Hepatocyte (in vitro differentiated cells): ENCODE results near the gene TRAF2. TPM values are rescaled to one million over a fixed set of nuclear protein-coding genes. Genes with fewer than 3 reads are reported as not detected.

Experiments
- DNase-seq: peaks from one replicate; pipeline ENCODE4 v3.0.0-alpha.2; 2016; ENCODE audit warnings: low spot score
- H2AFZ ChIP-seq: fragments of 200-600 bp; sonication (generic); 2 replicates; pipeline ENCODE4 v1.6.0; 2016; ENCODE audit warnings: antibody characterized with exemption, mild to moderate bottlenecking
- H3K27ac ChIP-seq: fragments of 200-600 bp; sonication (generic); 2 replicates; pipeline ENCODE4 v1.5.1; 2016; ENCODE audit warnings: mild to moderate bottlenecking
- H3K27me3 ChIP-seq: fragments of 200-600 bp; sonication (generic); 2 replicates; pipeline ENCODE4 v1.6.1; 2016
- H3K36me3 ChIP-seq: fragments of 200-600 bp; sonication (generic); replicated peaks from 2 replicates; pipeline ENCODE4 v1.5.1; 2016; ENCODE audit warnings: low read depth; ENCODE audit not compliant: insufficient read depth
- H3K4me1 ChIP-seq: fragments of 200-600 bp; sonication (generic); 2 replicates; pipeline ENCODE4 v1.5.1; 2016; ENCODE audit warnings: mild to moderate bottlenecking, moderate library complexity; ENCODE audit not compliant: insufficient read depth
- H3K4me2 ChIP-seq: fragments of 200-600 bp; sonication (generic); 2 replicates; pipeline ENCODE4 v1.6.0; 2016
- H3K4me3 ChIP-seq: fragments of 200-600 bp; sonication (generic); 2 replicates; pipeline ENCODE4 v1.5.1; 2016; ENCODE audit warnings: mild to moderate bottlenecking
- H3K79me2 ChIP-seq: fragments of 200-600 bp; sonication (generic); 2 replicates; pipeline ENCODE4 v1.6.0; 2017; ENCODE audit warnings: mild to moderate bottlenecking
- H3K9me2 ChIP-seq: fragments of 200-600 bp; sonication (generic); replicated peaks from 2 replicates; pipeline ENCODE4 v1.6.0; 2017; ENCODE audit warnings: mild to moderate bottlenecking; ENCODE audit not compliant: insufficient read depth
- H3K9me3 ChIP-seq: fragments of 200-600 bp; sonication (generic); 2 replicates; pipeline ENCODE4 v1.5.1; 2016; ENCODE audit warnings: low read depth, mild to moderate bottlenecking
- H4K20me1 ChIP-seq: fragments of 200-600 bp; sonication (generic); 2 replicates; pipeline ENCODE4 v1.6.0; 2016; ENCODE audit warnings: mild to moderate bottlenecking; ENCODE audit not compliant: insufficient read depth, poor library complexity, severe bottlenecking
- CTCF ChIP-seq: fragments of 200-600 bp; sonication (generic); IDR thresholded peaks from 2 replicates; pipeline ENCODE4 v1.5.1; 2016; ENCODE audit warnings: antibody characterized with exemption, mild to moderate bottlenecking; ENCODE audit not compliant: poor library complexity
- EZH2 ChIP-seq: fragments of 200-600 bp; sonication (generic); IDR thresholded peaks from 2 replicates; pipeline ENCODE4 v1.6.1; 2016; ENCODE audit warnings: antibody characterized with exemption, mild to moderate bottlenecking, borderline replicate concordance
- EZH2phosphoT487 ChIP-seq: fragments of 200-600 bp; sonication (generic); IDR thresholded peaks from one replicate; pipeline ENCODE4 v1.6.1; 2018; ENCODE audit warnings: antibody characterized with exemption, mild to moderate bottlenecking, low read depth, moderate library complexity; ENCODE audit not compliant: unreplicated experiment, severe bottlenecking
- WGBS: methylation state at CpG from one replicate; pipeline ENCODE4 v1.1.6; 2016; ENCODE audit warnings: low lambda C conversion rate; ENCODE audit errors: missing lambda C conversion rate; 5-methylcytosine and 5-hydroxymethylcytosine counted together
- polyA plus RNA-seq: library from polyadenylated mRNA; unstranded; fragments of >200 nt; fragmentation: Nextera tagmentation; extraction: Ambion mirVana; gene quantifications from 2 replicates; pipeline ENCODE4 v1.2.1, GENCODE V29; 2016
- total RNA-seq: library from RNA; depleted of rRNA; stranded (reverse); fragments of >200 nt; gene quantifications from 2 replicates; pipeline ENCODE4 v1.2.3, GENCODE V29; 2014

The TRAF2 gene
- total and polyA plus RNA-seq, 2 experiments from 2014 or later: 7.6 to 12.4 TPM

- H3K9me2 ChIP-seq: no peaks in the 10 kb centered on the region
- H2AFZ ChIP-seq: no peak overlapping the region
- H3K4me3 ChIP-seq: no peak overlapping the region
- no peaks in the 10 kb centered on the region for H3K9me3 ChIP-seq
- H4K20me1 ChIP-seq: no peaks in the 10 kb centered on the region
- H3K4me1 ChIP-seq: peaks cover 8% of the 10 kb centered on the region
- WGBS: 48% methylated on average over 8 of the region's 9 CpGs
- peak overlapping the region; percentile 94 for H3K4me2 ChIP-seq
- no peak for TF ChIP-seq EZH2
- TF ChIP-seq CTCF: no peak
- no peak for TF ChIP-seq EZH2phosphoT487
- no peaks in the 10 kb centered on the region for H3K27me3 ChIP-seq
- DNase-seq: no peak
- peak overlapping the region; percentile 98 for H3K27ac ChIP-seq
- H3K36me3 ChIP-seq: no peaks in the 10 kb centered on the region
- H3K79me2 ChIP-seq: peaks cover 3% of the 10 kb centered on the region
These were observed 64.5 kb downstream of the TRAF2 start for GRCh38 chr9:136950656-136951276.

GRCh38 chr9:136951541-136952320, 65.4 kb downstream of the TRAF2 start, which contains the start of gene LCN12:
Gene LCN12 (plus strand): TSS chr9:136952273. CDS start chr9:136952328, 55 bp downstream.
- Histone ChIP-seq H3K36me3 (no peaks in the 10 kb centered on the region), H3K9me3 (no peaks in the 10 kb centered on the region), H3K27ac (no peak within 1 kb of the TSS), H3K4me3 (no peak within 1 kb of the TSS), H3K79me2 (peaks cover 3% of the 10 kb centered on the region), H4K20me1 (no peaks in the 10 kb centered on the region), H3K4me1 (peaks cover 8% of the 10 kb centered on the region), H3K27me3 (no peaks in the 10 kb centered on the region), H3K9me2 (no peaks in the 10 kb centered on the region), H3K4me2 (peak within 1 kb of the TSS; percentile 94), H2AFZ (no peak within 1 kb of the TSS)
- WGBS: 84% methylated on average over 8 of the region's 14 CpGs
- TF ChIP-seq EZH2phosphoT487 (no peak), EZH2 (no peak), CTCF (no peak)
- DNase-seq: no peak

- no peak overlapping the region for H2AFZ ChIP-seq
- H3K27ac ChIP-seq: no peak overlapping the region
- H3K9me3 ChIP-seq: no peaks in the 10 kb centered on the region
- no peak for DNase-seq
- no peaks in the 10 kb centered on the region for H3K27me3 ChIP-seq
- TF ChIP-seq EZH2: no peak
- TF ChIP-seq EZH2phosphoT487: no peak
- no peak for TF ChIP-seq CTCF
- H3K36me3 ChIP-seq: no peaks in the 10 kb centered on the region
- H3K4me1 ChIP-seq: peaks cover 8% of the 10 kb centered on the region
- no peaks in the 10 kb centered on the region for H4K20me1 ChIP-seq
- H3K79me2 ChIP-seq: peaks cover 3% of the 10 kb centered on the region
- no peaks in the 10 kb centered on the region for H3K9me2 ChIP-seq
- WGBS: 81% methylated on average over 12 of the region's 15 CpGs
- H3K4me2 ChIP-seq: no peak overlapping the region
- no peak overlapping the region for H3K4me3 ChIP-seq
These were observed 66.1 kb downstream of the TRAF2 start for GRCh38 chr9:136952321-136952850.
